Prostate gland (tissue), 2 donors: Measurements from ENCODE around the gene C12orf75. TPM values are rescaled to one million over a fixed set of nuclear protein-coding genes. Genes with fewer than 3 reads are reported as not detected.

ENCODE experiments used
- DNase-seq: peaks from one replicate; pipeline ENCODE4 v3.0.0-alpha.2; 2019; ENCODE audit warnings: low spot score
- H3K27ac ChIP-seq, 2 donors: fragments of 200-600 bp; sonication (generic); 2 replicates each; pipeline ENCODE4 v1.5.1; 2017 to 2019
- H3K27me3 ChIP-seq: fragments of 200-600 bp; sonication (generic); replicated peaks from 2 replicates; pipeline ENCODE4 v1.5.1; 2019; ENCODE audit not compliant: insufficient read depth
- H3K36me3 ChIP-seq, 2 donors: fragments of 200-600 bp; sonication (generic); 1 replicate in 1 of 2; 2 replicates in 1 of 2; pipeline versions ENCODE4 v1.5.1 to v1.8.1; 2017 to 2019
- H3K4me1 ChIP-seq: fragments of 200-600 bp; sonication (generic); replicated peaks from 2 replicates; pipeline ENCODE4 v1.5.1; 2019
- H3K4me3 ChIP-seq, 2 donors: fragments of 200-600 bp; sonication (generic); 2 replicates each; pipeline ENCODE4 v1.5.1; 2017 to 2019
- H3K9me3 ChIP-seq: fragments of 200-600 bp; sonication (generic); 2 replicates; pipeline ENCODE4 v1.5.1; 2017
- CTCF ChIP-seq, 4 experiments: fragments of 200-600 bp in 2 of 4; fragments of 450-650 bp in 2 of 4; sonication (generic) in 2 of 4; IDR thresholded peaks; 1 replicate in 3 of 4; 2 replicates in 1 of 4; pipeline ENCODE4 v1.5.1; 2016 to 2019; ENCODE audit warnings: antibody characterized with exemption in 4 of 4, mild to moderate bottlenecking in 2 of 4, moderate library complexity in 2 of 4
- POLR2A ChIP-seq: fragments of 450-650 bp; IDR thresholded peaks from one replicate; pipeline ENCODE4 v1.6.1; 2016; ENCODE audit warnings: antibody characterized with exemption, mild to moderate bottlenecking
- POLR2AphosphoS5 ChIP-seq: sonication (generic); formaldehyde crosslinking; IDR thresholded peaks from one replicate; pipeline ENCODE4 v1.6.1; 2017; ENCODE audit warnings: antibody characterized with exemption
- WGBS: methylation state at CpG from one replicate; pipeline ENCODE4 v1.1.5; 2018; 5-methylcytosine and 5-hydroxymethylcytosine counted together
- intact Hi-C: fragments of 100-400 bp; cut with DNase I; formaldehyde crosslinking; loops from one replicate; pipeline ENCODE4 v1.14.2; 2022
- total RNA-seq, 2 donors: library from RNA; depleted of rRNA; stranded (reverse); fragments of >200 nt; gene quantifications; one replicate each; pipeline ENCODE4 v1.1.0, GENCODE V29; 2016

Gene C12orf75
- total RNA-seq, 2 donors from 2014 or later, result 47.1 to 108 TPM

- intact Hi-C loops, result no loop called here
- Histone ChIP-seq H3K9me3 (no peaks in the 10 kb centered on the region), H3K36me3 (no peaks in the 10 kb centered on the region), H3K4me3 (no peak overlapping the region), H3K4me1 (no peaks in the 10 kb centered on the region), H3K27me3 (no peaks in the 10 kb centered on the region), H3K27ac (no peak overlapping the region)
- WGBS, result 78% methylated on average over 7 of the region's 7 CpGs
- TF ChIP-seq POLR2AphosphoS5 (no peak), CTCF (IDR thresholded peaks at IDR 0.05) (no peak), POLR2A (no peak)
- DNase-seq, result no peak
Observed at GRCh38 chr12:105358789-105359188, 28.3 kb downstream of the C12orf75 start.

DNA sequence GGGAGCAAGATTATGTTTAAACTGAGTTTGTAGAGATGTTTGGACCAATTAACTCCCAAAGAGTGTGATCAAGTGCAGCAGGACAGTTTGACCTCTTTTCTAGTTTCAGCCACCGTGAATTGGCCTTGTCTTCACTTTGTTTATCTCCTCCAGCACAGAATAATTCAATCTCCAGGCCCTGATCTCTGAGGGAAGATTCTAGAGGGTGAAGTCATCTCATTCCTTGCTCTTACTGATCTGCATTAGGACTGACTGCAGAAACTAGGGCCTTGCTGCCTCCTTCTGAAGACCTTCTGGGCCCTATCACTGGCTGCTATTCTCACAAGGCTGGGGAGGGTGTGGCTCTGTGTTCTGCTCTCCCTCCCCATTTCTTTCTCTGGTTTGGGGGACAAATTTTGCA, 29.4 kb downstream of the C12orf75 start:
- WGBS, result 68% methylated on average over 1 of the region's 1 CpG

DNA sequence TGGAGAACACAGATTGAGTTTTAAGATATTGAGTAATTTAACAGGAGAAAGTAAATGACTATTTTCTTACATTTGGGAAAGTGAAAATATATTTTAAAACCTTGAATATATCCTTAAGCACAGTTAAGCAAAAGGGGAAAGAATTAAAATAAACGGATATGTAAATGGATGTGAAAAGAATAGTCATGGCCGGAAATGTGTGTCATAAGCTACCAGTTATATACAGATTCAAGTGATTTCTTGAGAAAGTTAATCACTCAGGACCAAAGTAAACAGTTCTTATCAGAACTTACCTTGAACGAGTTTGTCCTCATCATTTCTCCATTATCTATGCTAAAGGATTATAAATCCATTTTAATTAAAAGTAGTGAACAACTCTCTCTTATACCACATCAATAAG, 33.4 kb downstream of the C12orf75 start:
- Histone ChIP-seq H3K36me3 (no peaks in the 10 kb centered on the region), H3K9me3 (no peaks in the 10 kb centered on the region), H3K4me3 (no peak overlapping the region), H3K4me1 (no peaks in the 10 kb centered on the region), H3K27ac (no peak overlapping the region), H3K27me3 (no peaks in the 10 kb centered on the region)
- 78% methylated on average over 3 of the region's 3 CpGs for WGBS
- DNase-seq, result no peak
- TF ChIP-seq CTCF (IDR thresholded peaks at IDR 0.05), result no peak
- intact Hi-C loops, result no loop called here

More for the DNA sequence above, 29.4 kb downstream of the C12orf75 start:
- no peaks in the 10 kb centered on the region for H3K27me3 ChIP-seq
- TF ChIP-seq POLR2A, result no peak
- no peak for TF ChIP-seq POLR2AphosphoS5
- TF ChIP-seq CTCF (IDR thresholded peaks at IDR 0.05), result no peak
- no peak overlapping the region for H3K27ac ChIP-seq
- no peak for DNase-seq
- H3K4me1 ChIP-seq, result no peaks in the 10 kb centered on the region
- no peaks in the 10 kb centered on the region for H3K36me3 ChIP-seq
- H3K9me3 ChIP-seq, result no peaks in the 10 kb centered on the region
- H3K4me3 ChIP-seq, result no peak overlapping the region
- intact Hi-C loops, result no loop called here

DNA sequence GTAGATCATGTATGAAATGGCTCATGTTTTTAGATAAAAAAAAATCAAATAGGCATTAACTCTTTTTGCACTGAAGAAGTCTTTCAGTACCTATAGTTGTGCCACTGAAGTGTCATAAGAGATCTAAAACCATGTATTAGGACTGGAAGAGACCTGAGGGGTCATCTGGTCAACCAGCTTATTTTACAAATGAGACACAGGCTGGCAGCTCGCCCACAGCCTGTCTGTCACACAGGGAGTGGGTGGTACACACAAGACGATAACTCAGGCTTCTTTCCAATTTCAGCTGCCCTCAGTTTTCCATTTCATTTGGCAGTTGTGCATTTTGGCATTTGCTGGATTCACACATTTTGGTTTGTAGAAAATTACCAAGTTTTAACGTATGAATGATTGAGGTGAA, 34.7 kb downstream of the C12orf75 start:
- Histone ChIP-seq H3K27ac (no peak overlapping the region), H3K4me3 (no peak overlapping the region), H3K4me1 (no peaks in the 10 kb centered on the region), H3K9me3 (no peaks in the 10 kb centered on the region), H3K27me3 (no peaks in the 10 kb centered on the region), H3K36me3 (no peaks in the 10 kb centered on the region)
- DNase-seq, result no peak
- no peak for TF ChIP-seq CTCF (IDR thresholded peaks at IDR 0.05)
- TF ChIP-seq POLR2A, result no peak
- no peak for TF ChIP-seq POLR2AphosphoS5
- intact Hi-C loops, result no loop called here
- WGBS, result 65% methylated on average over 3 of the region's 3 CpGs

DNA sequence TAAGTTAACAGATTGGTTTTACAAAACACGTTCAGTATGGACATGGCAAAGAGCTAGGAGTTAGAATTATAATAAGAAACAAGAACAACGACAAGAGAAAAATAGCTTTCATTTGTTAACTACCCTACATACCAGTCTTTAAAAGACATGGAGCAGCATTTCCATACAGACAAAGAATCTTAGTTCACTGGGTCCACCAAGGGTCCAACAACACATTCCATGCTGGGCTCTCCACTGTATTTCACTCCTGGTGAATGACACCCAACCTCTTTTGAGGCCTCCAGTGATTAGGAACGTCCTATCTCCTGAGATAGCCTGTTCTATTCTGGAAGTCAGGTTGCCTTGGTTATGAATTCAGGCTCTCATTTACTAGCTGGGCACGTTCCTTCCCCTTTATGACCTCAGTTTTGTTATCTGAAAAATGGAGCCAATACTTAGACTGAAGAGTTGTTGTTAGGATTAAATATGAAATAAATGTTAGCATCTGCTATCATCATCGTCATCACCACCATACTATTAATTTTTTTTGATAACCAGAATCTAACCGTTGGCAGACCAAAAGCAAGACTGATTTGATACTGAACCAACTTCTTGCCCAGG, 37.7 kb downstream of the C12orf75 start:
- no peaks in the 10 kb centered on the region for H3K36me3 ChIP-seq
- no peak for TF ChIP-seq CTCF (IDR thresholded peaks at IDR 0.05)
- TF ChIP-seq POLR2AphosphoS5, result no peak
- TF ChIP-seq POLR2A, result no peak
- no peaks in the 10 kb centered on the region for H3K27me3 ChIP-seq
- intact Hi-C loops, result no loop called here
- WGBS, result 97% methylated on average over 6 of the region's 6 CpGs
- H3K27ac ChIP-seq, result no peak overlapping the region
- H3K4me1 ChIP-seq, result no peaks in the 10 kb centered on the region
- DNase-seq, result no peak
- no peaks in the 10 kb centered on the region for H3K9me3 ChIP-seq
- no peak overlapping the region for H3K4me3 ChIP-seq
